Activated naive CD8-positive, alpha-beta T cell treated with anti-CD3 and anti-CD28 coated beads, Interleukin-2, amount 50 U/mL, for 24 hours (primary cell): Measurements from ENCODE around the gene STK32B.

Source experiments
- ATAC-seq: fragments of 150-1000 bp; cut with Tn5 transposase; one replicate; pipeline ENCODE4 v1.10.0; 2021
- DNase-seq: peaks from one replicate; pipeline ENCODE4 v3.0.0; 2021
- H3K27ac Mint-ChIP-seq: one replicate; pipeline ENCODE4 v1.8.0; 2021; ENCODE audit warnings: mild to moderate bottlenecking, mixed read lengths
- H3K27me3 Mint-ChIP-seq: one replicate; pipeline ENCODE4 v1.8.0; 2021; ENCODE audit warnings: mixed read lengths
- H3K36me3 Mint-ChIP-seq: one replicate; pipeline ENCODE4 v1.8.0; 2021; ENCODE audit warnings: low read depth, mixed read lengths
- H3K4me1 Mint-ChIP-seq: one replicate; pipeline ENCODE4 v1.8.0; 2021; ENCODE audit warnings: mixed read lengths
- H3K4me3 Mint-ChIP-seq: one replicate; pipeline ENCODE4 v1.8.0; 2021; ENCODE audit warnings: mild to moderate bottlenecking, moderate library complexity, mixed read lengths
- H3K9me3 Mint-ChIP-seq: one replicate; pipeline ENCODE4 v1.8.0; 2021; ENCODE audit warnings: mixed read lengths

The STK32B gene

DNA sequence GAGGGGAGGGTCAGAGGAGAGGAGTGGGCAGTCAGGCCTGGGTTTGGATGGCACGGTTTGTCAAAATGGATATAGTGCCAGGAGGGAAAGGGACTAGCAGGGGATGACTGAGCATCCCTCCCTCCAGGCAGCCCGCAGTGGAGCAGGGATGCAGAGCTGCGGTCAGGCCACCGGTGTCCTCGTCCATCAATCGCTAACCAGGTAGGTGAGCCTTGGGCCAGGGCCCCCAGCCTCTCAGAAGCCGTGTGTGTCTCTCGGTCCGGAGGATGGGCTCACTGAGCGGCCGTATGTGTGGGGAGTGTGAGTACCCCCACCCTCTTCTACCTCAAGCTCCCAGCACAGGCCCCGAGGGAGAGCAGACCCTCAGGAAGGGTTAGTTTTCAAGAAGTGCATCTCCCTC lies 31.5 kb upstream of the STK32B start:
- Mint-ChIP-seq H3K36me3 (no peaks in the 10 kb centered on the region), H3K4me1 (peaks cover 2% of the 10 kb centered on the region), H3K27ac (no peak overlapping the region), H3K27me3 (peaks cover 8% of the 10 kb centered on the region), H3K4me3 (no peak overlapping the region), H3K9me3 (peaks cover 4% of the 10 kb centered on the region)
- no peak for ATAC-seq
- no peak for DNase-seq

DNA sequence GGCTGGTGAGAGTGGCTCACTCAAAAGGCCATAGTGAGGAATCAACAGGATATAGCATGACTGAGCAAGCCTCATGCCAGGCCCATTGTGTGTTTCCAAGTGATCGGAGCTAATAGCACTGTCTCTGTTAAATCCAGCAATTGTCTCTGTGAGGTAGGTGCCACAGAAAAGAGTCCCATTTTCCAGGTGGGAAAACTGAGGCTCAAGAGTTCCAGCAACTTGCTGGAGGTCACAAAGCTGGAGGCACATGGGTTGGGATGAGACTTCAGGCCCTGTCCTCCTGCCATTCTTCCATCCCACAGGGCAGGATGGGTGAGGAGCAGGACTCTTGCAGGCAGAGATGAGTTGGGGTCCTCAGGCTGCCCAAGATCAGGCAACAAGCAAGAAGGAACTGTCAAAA lies 30.9 kb upstream of the STK32B start:
- ATAC-seq (no peak), DNase-seq (no peak)
- peaks cover 4% of the 10 kb centered on the region for H3K9me3 Mint-ChIP-seq
- no peak overlapping the region for H3K4me3 Mint-ChIP-seq
- H3K27me3 Mint-ChIP-seq = peaks cover 8% of the 10 kb centered on the region
- peaks cover 2% of the 10 kb centered on the region for H3K4me1 Mint-ChIP-seq
- no peaks in the 10 kb centered on the region for H3K36me3 Mint-ChIP-seq
- no peak overlapping the region for H3K27ac Mint-ChIP-seq

DNA sequence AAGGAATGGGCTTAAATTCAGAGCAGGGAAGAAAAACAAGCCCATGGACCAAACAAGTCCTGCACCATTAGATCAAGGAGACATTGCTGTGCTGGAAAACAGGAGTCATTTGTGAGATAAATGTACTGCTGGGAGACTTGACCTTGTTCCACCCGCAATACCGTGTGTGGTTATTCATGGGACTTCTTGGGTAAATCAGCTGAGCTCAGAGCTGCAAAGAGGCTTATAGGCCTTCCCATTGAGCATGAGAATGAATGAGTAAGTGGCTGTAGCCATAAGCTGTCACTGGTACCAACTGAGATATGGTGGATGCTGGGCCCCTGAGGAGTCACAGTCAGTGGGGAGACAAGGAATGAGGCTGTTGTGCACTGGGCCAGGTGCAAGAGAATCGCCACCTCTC lies 29.7 kb upstream of the STK32B start:
- peaks cover 2% of the 10 kb centered on the region for H3K4me1 Mint-ChIP-seq

DNA sequence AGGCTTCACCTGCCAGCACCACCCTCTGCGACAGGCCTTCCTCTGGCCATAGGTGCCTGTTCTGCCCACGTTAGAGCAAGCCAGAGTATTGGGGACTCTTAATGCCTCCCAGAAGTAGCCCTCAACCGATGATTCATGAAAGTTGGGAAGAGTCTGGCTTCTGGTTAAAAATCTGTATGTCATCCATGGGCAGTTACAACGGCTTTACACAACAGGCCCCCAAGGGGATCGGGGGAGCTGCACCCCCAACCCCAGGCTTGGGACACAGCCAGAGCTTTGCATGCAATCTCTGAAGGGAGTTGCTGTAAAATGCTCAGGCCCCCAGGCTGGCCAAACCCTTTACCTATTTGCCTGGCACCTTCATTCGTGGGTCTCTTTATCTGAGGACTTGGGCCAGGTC lies 26.6 kb upstream of the STK32B start:
- H3K27ac Mint-ChIP-seq = no peak overlapping the region
- no peak overlapping the region for H3K4me3 Mint-ChIP-seq
- DNase-seq = no peak
- H3K9me3 Mint-ChIP-seq = peaks cover 4% of the 10 kb centered on the region
- H3K4me1 Mint-ChIP-seq = no peaks in the 10 kb centered on the region
- ATAC-seq = no peak
- H3K36me3 Mint-ChIP-seq = no peaks in the 10 kb centered on the region
- peaks cover 2% of the 10 kb centered on the region for H3K27me3 Mint-ChIP-seq

More for the DNA sequence above, 29.7 kb upstream of the STK32B start:
- ATAC-seq (no peak), DNase-seq (no peak)
- no peak overlapping the region for H3K27ac Mint-ChIP-seq
- H3K9me3 Mint-ChIP-seq = peaks cover 4% of the 10 kb centered on the region
- H3K27me3 Mint-ChIP-seq = peaks cover 9% of the 10 kb centered on the region
- no peak overlapping the region for H3K4me3 Mint-ChIP-seq
- H3K36me3 Mint-ChIP-seq = no peaks in the 10 kb centered on the region

DNA sequence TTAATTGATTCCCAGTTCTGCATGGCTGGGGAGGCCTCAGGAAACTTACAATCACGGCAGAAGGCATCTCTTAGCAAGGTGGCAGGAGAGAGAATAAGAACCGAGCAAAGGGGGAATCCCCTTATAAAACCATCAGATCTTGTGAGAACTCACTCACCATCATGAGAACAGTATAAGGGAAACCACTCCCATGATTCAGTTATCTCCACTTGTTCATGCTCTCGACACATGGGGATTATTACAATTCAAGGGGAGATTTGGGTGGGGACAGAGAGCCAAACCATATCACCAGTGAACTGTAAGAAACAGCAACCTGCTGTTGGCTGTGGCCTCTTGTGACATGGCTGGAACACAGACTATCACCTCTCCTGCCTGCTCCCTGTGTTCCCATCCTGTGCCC lies 24.9 kb upstream of the STK32B start:
- Mint-ChIP-seq H3K9me3 (peaks cover 4% of the 10 kb centered on the region), H3K4me1 (no peaks in the 10 kb centered on the region), H3K27me3 (peaks cover 2% of the 10 kb centered on the region), H3K4me3 (no peak overlapping the region), H3K36me3 (no peaks in the 10 kb centered on the region), H3K27ac (no peak overlapping the region)
- no peak for DNase-seq
- ATAC-seq = no peak

DNA sequence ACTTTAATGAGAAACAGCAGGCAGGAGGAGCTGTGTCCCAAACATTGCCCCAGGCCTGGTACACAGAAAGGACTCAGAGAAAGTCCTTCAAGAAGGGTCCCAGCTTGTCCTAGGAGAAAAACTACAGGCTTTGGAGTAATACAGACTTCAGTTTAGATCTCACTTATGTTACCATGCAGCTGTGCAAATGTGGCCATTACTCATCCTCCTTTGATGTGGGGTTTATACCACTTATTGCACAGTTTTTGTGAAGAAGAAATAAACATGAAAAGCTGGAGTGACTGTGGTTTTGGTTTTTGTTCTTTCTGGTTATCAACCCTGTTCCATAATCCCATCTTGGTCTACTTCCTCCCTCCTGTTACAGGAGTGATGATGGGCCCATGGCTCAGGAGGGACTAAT lies 23.9 kb upstream of the STK32B start:
- H3K27me3 Mint-ChIP-seq = peaks cover 2% of the 10 kb centered on the region
- DNase-seq = no peak

DNA sequence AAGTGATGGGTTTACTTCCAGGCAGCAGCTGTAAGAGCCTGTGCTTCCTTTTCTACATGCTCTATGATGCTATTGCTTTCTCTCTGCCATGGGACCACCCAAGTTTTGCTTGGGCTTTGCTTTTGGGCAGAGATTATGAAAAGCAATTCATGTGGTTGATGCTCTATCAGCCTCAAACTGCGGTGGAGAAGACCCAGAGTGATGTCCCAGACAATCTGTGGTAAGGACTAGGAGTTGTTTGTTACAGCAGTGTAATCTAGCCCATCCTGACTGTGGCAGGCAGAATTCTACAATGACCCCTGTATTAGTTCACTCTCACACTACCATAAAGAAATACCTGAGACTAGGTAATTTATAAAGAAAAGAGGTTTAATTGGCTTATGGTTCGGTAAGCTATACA lies 22.8 kb upstream of the STK32B start:
- ATAC-seq = no peak
- Mint-ChIP-seq H3K27ac (no peak overlapping the region), H3K4me1 (peaks cover 5% of the 10 kb centered on the region), H3K9me3 (no peaks in the 10 kb centered on the region), H3K36me3 (no peaks in the 10 kb centered on the region), H3K4me3 (no peak overlapping the region), H3K27me3 (peaks cover 2% of the 10 kb centered on the region)
- no peak for DNase-seq

More for the DNA sequence above, 23.9 kb upstream of the STK32B start:
- H3K4me1 Mint-ChIP-seq = no peaks in the 10 kb centered on the region
- no peaks in the 10 kb centered on the region for H3K36me3 Mint-ChIP-seq
- no peak for ATAC-seq
- H3K27ac Mint-ChIP-seq = no peak overlapping the region
- H3K9me3 Mint-ChIP-seq = peaks cover 4% of the 10 kb centered on the region
- no peak overlapping the region for H3K4me3 Mint-ChIP-seq

DNA sequence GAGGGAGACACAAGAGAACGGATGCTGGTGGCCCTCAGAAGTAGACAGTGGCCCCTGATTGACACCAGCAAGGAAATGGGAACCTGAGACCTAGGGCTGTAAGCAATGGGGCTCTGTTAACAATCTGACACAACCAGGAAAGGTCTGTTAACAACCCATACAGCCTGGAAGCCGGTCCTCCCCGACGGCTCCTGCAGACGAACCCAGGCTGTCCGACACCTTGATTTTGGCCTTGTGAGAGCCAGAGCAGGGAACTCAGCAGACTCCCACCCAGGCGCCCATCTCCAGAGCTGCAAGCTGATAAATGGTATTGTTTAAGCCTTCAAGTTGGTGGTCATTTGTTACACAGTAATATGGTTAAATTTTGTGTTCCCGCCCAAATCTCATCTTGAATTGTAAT lies 21.8 kb upstream of the STK32B start:
- Mint-ChIP-seq H3K27me3 (peaks cover 2% of the 10 kb centered on the region), H3K9me3 (no peaks in the 10 kb centered on the region), H3K27ac (no peak overlapping the region), H3K36me3 (no peaks in the 10 kb centered on the region), H3K4me3 (no peak overlapping the region), H3K4me1 (peaks cover 11% of the 10 kb centered on the region)
- no peak for ATAC-seq
- no peak for DNase-seq

DNA sequence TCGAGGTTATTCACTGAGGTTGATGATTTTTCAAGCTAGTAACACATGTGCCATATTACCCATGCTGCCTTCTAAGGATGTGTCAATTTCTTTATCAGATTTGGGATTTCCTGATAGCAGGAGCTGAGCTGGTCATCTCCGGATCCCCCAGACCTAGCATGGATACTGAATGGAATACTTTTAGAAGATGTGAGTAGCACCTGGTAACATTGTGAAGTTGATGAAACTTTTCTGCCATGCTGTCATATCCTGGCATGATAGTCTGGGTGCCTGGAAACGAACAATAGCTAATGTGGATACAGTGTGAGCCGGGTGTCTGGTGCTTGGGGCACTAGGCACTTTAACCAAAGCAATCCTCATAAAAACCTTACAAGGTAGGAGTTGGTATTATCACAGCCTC lies 21.1 kb upstream of the STK32B start:
- DNase-seq (no peak), ATAC-seq (no peak)
- peaks cover 11% of the 10 kb centered on the region for H3K4me1 Mint-ChIP-seq
- H3K4me3 Mint-ChIP-seq = no peak overlapping the region
- H3K9me3 Mint-ChIP-seq = no peaks in the 10 kb centered on the region
- H3K36me3 Mint-ChIP-seq = no peaks in the 10 kb centered on the region
- peaks cover 2% of the 10 kb centered on the region for H3K27me3 Mint-ChIP-seq
- no peak overlapping the region for H3K27ac Mint-ChIP-seq

DNA sequence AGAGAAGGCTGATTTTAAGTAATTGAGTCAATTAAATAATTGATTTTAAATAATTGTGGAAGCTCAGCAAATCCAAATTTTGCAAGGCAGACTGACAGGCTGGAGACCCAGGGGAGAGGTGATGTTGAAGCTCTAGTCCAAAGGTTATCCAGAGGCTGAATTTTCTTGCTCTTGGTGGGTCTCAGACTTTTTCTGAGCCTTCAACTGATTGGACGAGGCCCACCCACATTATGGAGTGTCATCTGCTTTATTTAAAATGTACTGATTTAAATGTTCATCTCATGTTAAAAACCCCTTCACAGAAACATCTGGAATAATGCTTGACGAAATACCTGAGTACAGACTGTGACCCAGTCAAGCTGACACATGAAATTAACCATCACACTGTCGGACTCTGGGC lies 20.4 kb upstream of the STK32B start:
- no peaks in the 10 kb centered on the region for H3K9me3 Mint-ChIP-seq
- H3K36me3 Mint-ChIP-seq = no peaks in the 10 kb centered on the region
- peaks cover 11% of the 10 kb centered on the region for H3K4me1 Mint-ChIP-seq
- no peaks in the 10 kb centered on the region for H3K27me3 Mint-ChIP-seq
- no peak overlapping the region for H3K4me3 Mint-ChIP-seq
- ATAC-seq (no peak), DNase-seq (no peak)
- no peak overlapping the region for H3K27ac Mint-ChIP-seq

DNA sequence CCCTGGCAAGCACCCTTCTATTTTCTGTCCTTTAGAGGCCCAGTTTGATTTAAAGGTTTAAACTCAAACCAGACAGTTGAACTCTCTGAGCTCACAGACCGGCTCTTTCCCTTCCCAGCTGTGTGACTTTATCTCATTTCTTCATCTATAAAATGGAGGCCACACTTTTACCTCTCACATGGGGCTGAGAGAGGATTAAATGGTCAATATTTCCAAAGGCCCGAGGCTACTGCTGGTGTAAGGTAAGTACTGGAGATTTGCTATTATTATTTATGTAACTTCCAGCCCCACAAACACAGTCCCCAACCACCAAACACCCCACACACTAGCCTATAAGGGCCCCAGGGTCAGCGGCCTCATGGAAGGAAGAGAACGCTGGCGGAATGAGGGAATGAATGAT lies 18.5 kb upstream of the STK32B start:
- Mint-ChIP-seq H3K36me3 (no peaks in the 10 kb centered on the region), H3K9me3 (no peaks in the 10 kb centered on the region), H3K27me3 (no peaks in the 10 kb centered on the region), H3K4me1 (peaks cover 11% of the 10 kb centered on the region), H3K4me3 (no peak overlapping the region), H3K27ac (no peak overlapping the region)
- DNase-seq (no peak), ATAC-seq (no peak)

DNA sequence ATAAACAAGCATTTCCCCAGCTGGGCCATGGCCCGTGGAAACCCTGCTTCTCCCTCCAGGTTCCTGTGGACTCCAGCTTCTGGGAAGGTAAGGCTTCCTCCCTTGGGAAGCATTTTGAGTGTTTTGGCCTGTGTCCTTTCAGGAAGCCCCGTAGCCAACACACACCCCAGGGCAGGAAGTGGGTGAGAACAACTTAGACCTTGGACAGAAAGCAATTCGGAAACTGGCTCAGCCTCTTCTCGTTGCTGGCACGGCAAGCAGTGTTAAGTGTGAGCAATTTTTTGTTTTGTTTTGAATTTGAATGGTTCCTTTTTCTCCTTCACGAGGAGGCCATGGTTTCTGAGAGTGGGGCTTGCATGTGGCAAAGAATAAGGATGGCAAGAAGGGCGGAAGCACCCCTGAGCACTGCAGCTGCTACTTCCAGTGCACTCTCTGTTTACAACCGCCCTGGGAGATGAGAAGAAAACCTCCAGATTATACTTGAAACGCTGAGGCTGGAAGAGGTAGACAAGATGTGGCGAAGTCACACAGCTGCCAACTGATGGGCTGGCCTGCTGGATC lies 17.9 kb upstream of the STK32B start:
- Mint-ChIP-seq H3K4me3 (no peak overlapping the region), H3K9me3 (no peaks in the 10 kb centered on the region), H3K4me1 (peaks cover 11% of the 10 kb centered on the region), H3K27me3 (no peaks in the 10 kb centered on the region), H3K27ac (no peak overlapping the region), H3K36me3 (no peaks in the 10 kb centered on the region)
- DNase-seq (no peak), ATAC-seq (no peak)

DNA sequence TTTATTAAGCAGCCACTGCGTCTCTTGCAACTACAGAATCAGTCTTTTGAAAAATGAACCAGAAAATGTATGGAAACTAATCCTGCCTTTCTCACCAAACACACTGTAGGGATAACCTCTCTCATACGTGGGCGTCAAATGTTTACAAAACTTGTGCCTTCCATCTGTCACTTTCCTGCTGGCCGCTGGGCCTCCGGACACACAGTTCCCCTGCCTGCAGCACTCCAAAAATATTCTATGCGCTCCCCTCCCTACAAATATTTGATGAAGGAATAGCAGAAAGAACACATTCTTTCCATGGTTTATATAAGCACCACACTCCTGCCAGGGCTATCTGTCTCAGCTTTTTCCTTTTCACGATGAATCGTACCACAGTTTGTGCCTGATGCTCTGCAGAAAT lies 17.1 kb upstream of the STK32B start:
- H3K4me3 Mint-ChIP-seq = no peak overlapping the region
- H3K4me1 Mint-ChIP-seq = peaks cover 11% of the 10 kb centered on the region
- H3K9me3 Mint-ChIP-seq = no peaks in the 10 kb centered on the region
- no peaks in the 10 kb centered on the region for H3K27me3 Mint-ChIP-seq
- ATAC-seq (no peak), DNase-seq (no peak)
- no peaks in the 10 kb centered on the region for H3K36me3 Mint-ChIP-seq
- H3K27ac Mint-ChIP-seq = no peak overlapping the region

DNA sequence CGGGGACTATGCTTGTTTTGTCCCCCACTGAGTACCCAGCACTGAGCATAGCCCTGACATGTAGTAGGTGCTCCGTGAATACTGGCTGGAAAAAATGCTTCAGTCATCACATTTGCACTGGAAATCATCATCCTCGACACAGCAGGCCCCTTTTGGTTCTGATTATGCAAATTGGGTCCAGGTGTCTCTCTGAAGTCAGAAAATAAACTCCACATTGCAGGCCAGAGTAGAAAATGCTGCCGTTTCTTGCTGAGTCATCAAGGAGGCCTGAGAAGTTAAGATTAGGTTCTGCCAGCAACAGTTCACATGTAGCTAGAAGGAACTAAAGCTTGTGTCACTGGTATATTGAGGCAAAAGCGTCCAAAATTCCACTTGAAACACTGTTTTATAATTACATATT lies 15.0 kb upstream of the STK32B start:
- ATAC-seq (no peak), DNase-seq (no peak)
- H3K27ac Mint-ChIP-seq = no peak overlapping the region
- no peaks in the 10 kb centered on the region for H3K9me3 Mint-ChIP-seq
- H3K27me3 Mint-ChIP-seq = no peaks in the 10 kb centered on the region
- H3K36me3 Mint-ChIP-seq = no peaks in the 10 kb centered on the region
- no peak overlapping the region for H3K4me3 Mint-ChIP-seq
- peaks cover 11% of the 10 kb centered on the region for H3K4me1 Mint-ChIP-seq

DNA sequence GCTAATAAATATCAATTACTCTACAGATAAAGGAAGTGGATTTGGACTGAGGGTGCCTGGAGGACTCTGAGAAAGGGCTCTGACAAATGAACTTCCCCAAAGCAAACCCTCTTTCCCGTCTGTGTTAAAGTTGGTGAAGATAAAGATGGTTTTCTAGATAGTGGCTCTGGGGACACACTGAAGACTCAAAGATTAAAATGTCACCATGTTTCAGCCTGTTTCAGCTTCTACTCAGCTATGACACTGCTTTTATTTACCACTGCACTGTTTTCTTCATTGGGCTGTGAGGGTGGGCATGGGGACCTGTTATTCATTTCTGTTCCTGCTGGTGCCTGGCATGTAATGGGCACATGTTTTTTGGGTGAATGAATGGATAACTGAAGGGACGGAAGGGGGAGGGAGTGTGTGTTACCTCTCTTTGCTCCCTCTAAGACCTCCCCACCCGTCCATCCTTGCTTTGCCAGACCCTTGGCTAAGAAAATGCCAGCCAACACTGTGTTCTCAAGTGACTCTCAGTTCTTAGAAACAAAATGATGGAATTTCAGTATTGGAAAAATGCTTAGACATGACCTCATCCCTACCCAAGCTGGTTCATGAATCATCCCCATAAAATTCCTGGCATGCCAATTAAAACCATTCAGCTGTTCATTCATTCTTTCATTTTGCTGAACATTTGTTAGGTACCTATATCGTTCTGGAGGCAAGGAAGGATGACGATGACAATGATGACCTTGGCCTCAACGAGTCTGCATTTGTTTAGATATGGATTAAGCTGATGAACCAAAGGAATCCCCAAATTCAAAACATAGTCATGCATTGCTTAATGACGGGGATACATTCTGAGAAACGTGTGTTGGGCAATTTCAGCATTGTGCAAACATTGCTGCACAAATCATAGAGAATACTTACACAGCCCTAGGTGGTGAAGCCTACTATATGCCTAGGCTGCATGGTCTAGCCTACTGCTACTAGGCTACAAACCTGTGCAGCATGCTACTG lies 13.4 kb upstream of the STK32B start:
- Mint-ChIP-seq H3K27ac (no peak overlapping the region), H3K4me3 (no peak overlapping the region), H3K36me3 (no peaks in the 10 kb centered on the region), H3K4me1 (peaks cover 11% of the 10 kb centered on the region), H3K9me3 (no peaks in the 10 kb centered on the region), H3K27me3 (no peaks in the 10 kb centered on the region)
- DNase-seq (no peak), ATAC-seq (no peak)
